Astrocyte of the hippocampus (primary cell): ENCODE measurements around the gene UVSSA.
"Not testable (repeated sequence)": the region's sequence is repeated elsewhere in the genome, so short reads cannot be mapped to it uniquely, and the experiment has no call there.

ENCODE experiments used
- DNase-seq: peaks from one replicate; pipeline ENCODE4 v3.0.0; 2011; ENCODE audit warnings: low read depth, low spot score

The UVSSA gene

GRCh38 chr4:1363513-1363912 lies 16.5 kb downstream of the UVSSA start:
- no peak for DNase-seq

GRCh38 chr4:1364217-1364616 lies 17.2 kb downstream of the UVSSA start:
- DNase-seq: no peak

- DNase-seq: no peak
Measured at GRCh38 chr4:1364748-1365147, 17.7 kb downstream of the UVSSA start.

- DNase-seq: no peak
Measured at GRCh38 chr4:1365271-1366178, 18.5 kb downstream of the UVSSA start.

- no peak for DNase-seq
Measured at GRCh38 chr4:1366371-1367229, 19.6 kb downstream of the UVSSA start.

GRCh38 chr4:1367230-1367935 lies 20.4 kb downstream of the UVSSA start:
- DNase-seq: no peak

- DNase-seq: no peak
Measured at GRCh38 chr4:1367936-1368289, 20.9 kb downstream of the UVSSA start.

GRCh38 chr4:1368421-1369090 lies 21.5 kb downstream of the UVSSA start:
- DNase-seq: no peak

- DNase-seq: no peak
Measured at GRCh38 chr4:1369091-1369450, 22.1 kb downstream of the UVSSA start.

GRCh38 chr4:1369479-1370079 lies 22.6 kb downstream of the UVSSA start:
- DNase-seq: no peak

- no peak for DNase-seq
Measured at GRCh38 chr4:1370321-1371124, 23.5 kb downstream of the UVSSA start.

GRCh38 chr4:1371176-1372165 lies 24.5 kb downstream of the UVSSA start:
- no peak for DNase-seq

GRCh38 chr4:1372576-1372975 lies 25.6 kb downstream of the UVSSA start:
- DNase-seq: not testable (repeated sequence)

GRCh38 chr4:1373892-1374705 lies 27.1 kb downstream of the UVSSA start:
- no peak for DNase-seq

GRCh38 chr4:1374706-1375045 lies 27.7 kb downstream of the UVSSA start:
- DNase-seq: no peak

GRCh38 chr4:1375051-1375721 lies 28.2 kb downstream of the UVSSA start:
- no peak for DNase-seq

- DNase-seq: no peak
Measured at GRCh38 chr4:1375761-1376322, 28.8 kb downstream of the UVSSA start.
